SK-N-SH treated with all-trans-retinoic acid at 6 μM for 48 hours (cell line): Measurements from ENCODE around the gene SYPL1.

Source experiments
- BACH2 ChIP-seq: fragments of 250-450 bp; sonication (Bioruptor Pico); IDR thresholded peaks from 2 replicates; pipeline ENCODE4 v1.9.0; 2021; ENCODE audit warnings: mild to moderate bottlenecking, borderline replicate concordance
- ESRRG ChIP-seq: fragments of 250-450 bp; sonication (Bioruptor Pico); IDR thresholded peaks from 2 replicates; pipeline ENCODE4 v1.6.1; 2021; ENCODE audit warnings: mild to moderate bottlenecking
- TF ChIP-seq, protein P1 (sequence below): fragments of 250-450 bp; sonication (Bioruptor Pico); IDR thresholded peaks from 2 replicates; pipeline ENCODE4 v1.8.0; 2021; ENCODE audit warnings: low read depth, mild to moderate bottlenecking, moderate library complexity, borderline replicate concordance

DNA sequence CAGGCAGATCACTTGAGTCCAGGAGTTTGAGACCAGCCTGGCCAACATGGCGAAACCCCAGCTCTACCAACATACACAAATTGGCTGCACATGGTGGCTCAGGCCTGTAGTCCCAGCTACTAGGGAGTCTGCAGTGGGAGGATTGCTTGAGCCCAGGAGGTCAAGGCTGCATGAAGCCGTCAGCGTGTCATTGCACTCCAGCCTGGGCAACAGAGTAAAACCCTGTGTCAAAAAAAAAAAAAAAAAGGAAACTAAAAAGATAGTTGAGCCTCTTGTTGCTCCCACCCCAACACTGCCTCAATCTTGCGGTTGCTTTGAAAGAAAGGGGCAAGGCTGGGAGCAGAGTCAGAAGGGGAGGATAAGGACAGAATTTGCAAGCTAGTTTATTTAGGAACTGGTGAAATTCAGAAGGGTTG, 69.9 kb downstream of the SYPL1 start:
- no peak for TF ChIP-seq ESRRG (CRISPR knock-in tag)
- no peak for TF ChIP-seq BACH2
- TF ChIP-seq, protein P1, sequence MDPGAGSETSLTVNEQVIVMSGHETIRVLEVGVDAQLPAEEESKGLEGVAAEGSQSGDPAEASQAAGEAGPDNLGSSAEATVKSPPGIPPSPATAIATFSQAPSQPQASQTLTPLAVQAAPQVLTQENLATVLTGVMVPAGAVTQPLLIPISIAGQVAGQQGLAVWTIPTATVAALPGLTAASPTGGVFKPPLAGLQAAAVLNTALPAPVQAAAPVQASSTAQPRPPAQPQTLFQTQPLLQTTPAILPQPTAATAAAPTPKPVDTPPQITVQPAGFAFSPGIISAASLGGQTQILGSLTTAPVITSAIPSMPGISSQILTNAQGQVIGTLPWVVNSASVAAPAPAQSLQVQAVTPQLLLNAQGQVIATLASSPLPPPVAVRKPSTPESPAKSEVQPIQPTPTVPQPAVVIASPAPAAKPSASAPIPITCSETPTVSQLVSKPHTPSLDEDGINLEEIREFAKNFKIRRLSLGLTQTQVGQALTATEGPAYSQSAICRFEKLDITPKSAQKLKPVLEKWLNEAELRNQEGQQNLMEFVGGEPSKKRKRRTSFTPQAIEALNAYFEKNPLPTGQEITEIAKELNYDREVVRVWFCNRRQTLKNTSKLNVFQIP (CRISPR knock-in tag) = no peak
